HepG2 (cell line): ENCODE measurements around the gene CYB5B. TPM values are rescaled to one million over a fixed set of nuclear protein-coding genes. Genes with fewer than 3 reads are reported as not detected.

Experiments used
- ETV5 ChIP-seq: IDR thresholded peaks from 2 replicates; pipeline ENCODE4 v1.6.1; 2018; ENCODE audit warnings: missing biosample characterization, missing genetic modification reagents, inconsistent platforms, borderline replicate concordance
- HMG20A ChIP-seq: IDR thresholded peaks from 2 replicates; pipeline ENCODE4 v1.6.1; 2016; ENCODE audit warnings: borderline replicate concordance
- SIN3B ChIP-seq: fragments of 150-350 bp; IDR thresholded peaks from 2 replicates; pipeline ENCODE4 v1.6.1; 2014; ENCODE audit warnings: low read length
- ZFP36L1 ChIP-seq: sonication (generic); formaldehyde crosslinking; IDR thresholded peaks from 2 replicates; pipeline ENCODE4 v1.8.0; 2022; ENCODE audit warnings: mild to moderate bottlenecking, missing genetic modification reagents, moderate library complexity
- ZNF331 ChIP-seq: sonication (generic); formaldehyde crosslinking; IDR thresholded peaks from 2 replicates; pipeline ENCODE4 v1.4.0; 2020; ENCODE audit warnings: missing genetic modification reagents
- ZNF414 ChIP-seq: sonication (generic); formaldehyde crosslinking; IDR thresholded peaks from 2 replicates; pipeline ENCODE4 v1.5.0; 2020; ENCODE audit warnings: missing genetic modification reagents
- ZNF430 ChIP-seq: sonication (generic); formaldehyde crosslinking; IDR thresholded peaks from 2 replicates; pipeline ENCODE4 v1.9.0; 2021; ENCODE audit warnings: mild to moderate bottlenecking, missing genetic modification reagents
- ZNF556 ChIP-seq: sonication (generic); formaldehyde crosslinking; IDR thresholded peaks from 2 replicates; pipeline ENCODE4 v1.4.0; 2020; ENCODE audit warnings: mild to moderate bottlenecking, missing genetic modification reagents, borderline replicate concordance
- ZNF607 ChIP-seq: sonication (generic); formaldehyde crosslinking; IDR thresholded peaks from 2 replicates; pipeline ENCODE4 v1.5.1; 2020; ENCODE audit warnings: missing genetic modification reagents, mild to moderate bottlenecking, borderline replicate concordance
- ZNF639 ChIP-seq: conservative IDR thresholded peaks from 2 replicates; pipeline ENCODE4 v1.6.1; 2018; ENCODE audit warnings: missing genetic modification reagents
- ZSCAN30 ChIP-seq: sonication (generic); formaldehyde crosslinking; IDR thresholded peaks from 2 replicates; pipeline ENCODE4 v1.5.0; 2020; ENCODE audit warnings: mild to moderate bottlenecking, missing genetic modification reagents
- polyA plus RNA-seq, 8 experiments: library from polyadenylated mRNA; depleted of rRNA in 3 of 8; stranded (reverse) in 7 of 8; unstranded in 1 of 8; fragments of >200 nt; fragmentation: Illumina TruSeq in 4 of 8; extraction: Trizol in 4 of 8; gene quantifications; 2 replicates each; pipeline versions ENCODE4 v1.2.1 to v1.2.3, GENCODE V29; 2011 to 2016; ENCODE audit warnings: low read depth in 4 of 8, missing spikeins in 1 of 8, mixed read lengths in 1 of 8; ENCODE audit not compliant: insufficient read depth in 1 of 8
- total RNA-seq, 5 experiments: library from RNA; depleted of rRNA; stranded (reverse); fragments of >200 nt; fragmentation: Illumina TruSeq; extraction: Trizol; gene quantifications; 2 replicates each; pipeline ENCODE4 v1.2.3, GENCODE V29; 2016; ENCODE audit warnings: low read depth in 1 of 5
- TF ChIP-seq, protein P1 (sequence below), 2 experiments: sonication (generic) in 1 of 2; formaldehyde crosslinking in 1 of 2; IDR thresholded peaks; 2 replicates each; pipeline versions ENCODE4 v1.6.1 to v1.9.0; 2014 to 2022; ENCODE audit warnings: antibody characterized with exemption in 1 of 2, borderline replicate concordance in 1 of 2, inconsistent platforms in 1 of 2, low read depth in 1 of 2, missing genetic modification reagents in 1 of 2
- TF ChIP-seq, protein P2 (sequence below): IDR thresholded peaks from 2 replicates; pipeline ENCODE4 v1.6.1; 2016; ENCODE audit warnings: mild to moderate bottlenecking
- TF ChIP-seq, protein P3 (sequence below): IDR thresholded peaks from 2 replicates; pipeline ENCODE4 v1.4.0; 2020; ENCODE audit warnings: mild to moderate bottlenecking, missing genetic modification reagents

The CYB5B gene
- total and polyA plus RNA-seq, 2 of the 13 experiments (the other 11 are each of a cell fraction or from before 2014, with no cell fraction given), result 234 to 432 TPM

DNA sequence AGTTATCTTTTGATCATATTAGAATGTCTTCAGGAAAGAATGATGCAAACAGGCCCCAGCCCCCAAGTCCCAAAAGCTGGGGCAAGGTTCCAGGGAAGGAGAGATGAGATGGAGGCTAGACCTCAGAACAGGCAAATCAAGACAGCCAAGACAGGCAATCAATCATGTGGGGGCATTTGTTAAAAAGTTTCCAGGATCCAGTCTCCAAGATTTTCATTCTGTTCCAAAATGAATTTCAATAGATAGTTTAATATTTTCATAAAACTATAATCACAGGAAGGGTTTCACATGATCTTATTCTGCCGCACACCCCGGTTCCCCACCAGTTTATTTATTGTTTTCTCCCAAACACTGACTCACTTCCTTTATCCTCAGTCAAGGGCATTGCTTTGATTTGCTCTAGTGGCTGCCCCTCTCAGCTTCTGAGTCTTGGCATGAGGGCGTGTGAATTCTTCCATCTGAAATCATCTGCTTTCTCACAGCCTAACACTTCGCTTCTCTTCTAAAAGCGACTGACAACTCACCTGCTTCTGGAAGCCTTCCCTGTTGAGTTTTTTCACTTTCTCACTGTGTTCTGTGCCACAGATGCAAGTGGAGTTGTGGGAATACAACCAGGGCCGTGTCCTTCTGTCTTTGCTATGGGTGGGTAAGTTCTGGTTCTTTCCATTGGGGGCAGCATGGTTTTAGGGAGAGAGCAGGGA lies 26.4 kb upstream of the CYB5B start (continued):
- TF ChIP-seq, protein P1, sequence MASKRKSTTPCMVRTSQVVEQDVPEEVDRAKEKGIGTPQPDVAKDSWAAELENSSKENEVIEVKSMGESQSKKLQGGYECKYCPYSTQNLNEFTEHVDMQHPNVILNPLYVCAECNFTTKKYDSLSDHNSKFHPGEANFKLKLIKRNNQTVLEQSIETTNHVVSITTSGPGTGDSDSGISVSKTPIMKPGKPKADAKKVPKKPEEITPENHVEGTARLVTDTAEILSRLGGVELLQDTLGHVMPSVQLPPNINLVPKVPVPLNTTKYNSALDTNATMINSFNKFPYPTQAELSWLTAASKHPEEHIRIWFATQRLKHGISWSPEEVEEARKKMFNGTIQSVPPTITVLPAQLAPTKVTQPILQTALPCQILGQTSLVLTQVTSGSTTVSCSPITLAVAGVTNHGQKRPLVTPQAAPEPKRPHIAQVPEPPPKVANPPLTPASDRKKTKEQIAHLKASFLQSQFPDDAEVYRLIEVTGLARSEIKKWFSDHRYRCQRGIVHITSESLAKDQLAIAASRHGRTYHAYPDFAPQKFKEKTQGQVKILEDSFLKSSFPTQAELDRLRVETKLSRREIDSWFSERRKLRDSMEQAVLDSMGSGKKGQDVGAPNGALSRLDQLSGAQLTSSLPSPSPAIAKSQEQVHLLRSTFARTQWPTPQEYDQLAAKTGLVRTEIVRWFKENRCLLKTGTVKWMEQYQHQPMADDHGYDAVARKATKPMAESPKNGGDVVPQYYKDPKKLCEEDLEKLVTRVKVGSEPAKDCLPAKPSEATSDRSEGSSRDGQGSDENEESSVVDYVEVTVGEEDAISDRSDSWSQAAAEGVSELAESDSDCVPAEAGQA (IDR thresholded peaks at IDR 0.05; ENCODE audit: low read depth), result no peak
- TF ChIP-seq, protein P1 (CRISPR knock-in tag; IDR thresholded peaks at IDR 0.05; ENCODE audit: borderline replicate concordance), result no peak
- TF ChIP-seq HMG20A (peak; percentile 59; the same call in 1 of the 2 replicates), ZNF556 (CRISPR knock-in tag) (no peak), ZNF331 (CRISPR knock-in tag) (peak; percentile 75), ZNF607 (CRISPR knock-in tag) (peak; percentile 82; the same call in 1 of the 2 replicates), SIN3B (no peak), ZNF639 (CRISPR knock-in tag) (0 out of 2 replicates have a peak, but pooled peaks have one; percentile 49), ZFP36L1 (CRISPR knock-in tag) (0 out of 2 replicates have a peak, but pooled peaks have one; percentile 72), ZNF430 (CRISPR knock-in tag) (peak; percentile 30; the same call in 1 of the 2 replicates), ZSCAN30 (CRISPR knock-in tag) (peak; percentile 68; the same call in 1 of the 2 replicates), ETV5 (CRISPR knock-in tag) (peak; percentile 59; the same call in 1 of the 2 replicates), ZNF414 (CRISPR knock-in tag) (peak; percentile 37; the same call in 1 of the 2 replicates)
- TF ChIP-seq, protein P2, sequence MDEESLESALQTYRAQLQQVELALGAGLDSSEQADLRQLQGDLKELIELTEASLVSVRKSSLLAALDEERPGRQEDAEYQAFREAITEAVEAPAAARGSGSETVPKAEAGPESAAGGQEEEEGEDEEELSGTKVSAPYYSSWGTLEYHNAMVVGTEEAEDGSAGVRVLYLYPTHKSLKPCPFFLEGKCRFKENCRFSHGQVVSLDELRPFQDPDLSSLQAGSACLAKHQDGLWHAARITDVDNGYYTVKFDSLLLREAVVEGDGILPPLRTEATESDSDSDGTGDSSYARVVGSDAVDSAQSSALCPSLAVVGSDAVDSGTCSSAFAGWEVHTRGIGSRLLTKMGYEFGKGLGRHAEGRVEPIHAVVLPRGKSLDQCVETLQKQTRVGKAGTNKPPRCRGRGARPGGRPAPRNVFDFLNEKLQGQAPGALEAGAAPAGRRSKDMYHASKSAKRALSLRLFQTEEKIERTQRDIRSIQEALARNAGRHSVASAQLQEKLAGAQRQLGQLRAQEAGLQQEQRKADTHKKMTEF (CRISPR knock-in tag), result peak; percentile 66
- TF ChIP-seq, protein P3, sequence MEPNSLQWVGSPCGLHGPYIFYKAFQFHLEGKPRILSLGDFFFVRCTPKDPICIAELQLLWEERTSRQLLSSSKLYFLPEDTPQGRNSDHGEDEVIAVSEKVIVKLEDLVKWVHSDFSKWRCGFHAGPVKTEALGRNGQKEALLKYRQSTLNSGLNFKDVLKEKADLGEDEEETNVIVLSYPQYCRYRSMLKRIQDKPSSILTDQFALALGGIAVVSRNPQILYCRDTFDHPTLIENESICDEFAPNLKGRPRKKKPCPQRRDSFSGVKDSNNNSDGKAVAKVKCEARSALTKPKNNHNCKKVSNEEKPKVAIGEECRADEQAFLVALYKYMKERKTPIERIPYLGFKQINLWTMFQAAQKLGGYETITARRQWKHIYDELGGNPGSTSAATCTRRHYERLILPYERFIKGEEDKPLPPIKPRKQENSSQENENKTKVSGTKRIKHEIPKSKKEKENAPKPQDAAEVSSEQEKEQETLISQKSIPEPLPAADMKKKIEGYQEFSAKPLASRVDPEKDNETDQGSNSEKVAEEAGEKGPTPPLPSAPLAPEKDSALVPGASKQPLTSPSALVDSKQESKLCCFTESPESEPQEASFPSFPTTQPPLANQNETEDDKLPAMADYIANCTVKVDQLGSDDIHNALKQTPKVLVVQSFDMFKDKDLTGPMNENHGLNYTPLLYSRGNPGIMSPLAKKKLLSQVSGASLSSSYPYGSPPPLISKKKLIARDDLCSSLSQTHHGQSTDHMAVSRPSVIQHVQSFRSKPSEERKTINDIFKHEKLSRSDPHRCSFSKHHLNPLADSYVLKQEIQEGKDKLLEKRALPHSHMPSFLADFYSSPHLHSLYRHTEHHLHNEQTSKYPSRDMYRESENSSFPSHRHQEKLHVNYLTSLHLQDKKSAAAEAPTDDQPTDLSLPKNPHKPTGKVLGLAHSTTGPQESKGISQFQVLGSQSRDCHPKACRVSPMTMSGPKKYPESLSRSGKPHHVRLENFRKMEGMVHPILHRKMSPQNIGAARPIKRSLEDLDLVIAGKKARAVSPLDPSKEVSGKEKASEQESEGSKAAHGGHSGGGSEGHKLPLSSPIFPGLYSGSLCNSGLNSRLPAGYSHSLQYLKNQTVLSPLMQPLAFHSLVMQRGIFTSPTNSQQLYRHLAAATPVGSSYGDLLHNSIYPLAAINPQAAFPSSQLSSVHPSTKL (CRISPR knock-in tag), result peak; percentile 66
